Tibial artery (tissue), 4 donors: Measurements from ENCODE around the gene TTLL8.
"Not testable (repeated sequence)": the region's sequence is repeated elsewhere in the genome, so short reads cannot be mapped to it uniquely, and the experiment has no call there.

Experiments
- DNase-seq, 2 donors: peaks; one replicate each; pipeline ENCODE4 v3.0.0-alpha.2; 2019
- H3K27ac ChIP-seq, 2 donors: fragments of 200-600 bp; sonication (generic) in 1 of 2; 1 replicate in 1 of 2; 2 replicates in 1 of 2; pipeline ENCODE4 v1.5.1; 2018 to 2019; ENCODE audit warnings: mild to moderate bottlenecking in 1 of 2
- H3K27me3 ChIP-seq, 2 donors: fragments of 200-600 bp; sonication (generic) in 1 of 2; one replicate each; pipeline versions ENCODE4 v1.5.1 to v1.6.0; 2016 to 2019
- H3K36me3 ChIP-seq, 3 donors: fragments of 200-600 bp; sonication (generic) in 2 of 3; one replicate each; pipeline ENCODE4 v1.5.1; 2016 to 2019; ENCODE audit warnings: mild to moderate bottlenecking in 2 of 3
- H3K4me1 ChIP-seq, 4 donors: fragments of 200-600 bp; sonication (generic) in 2 of 4; 1 replicate in 3 of 4; 2 replicates in 1 of 4; pipeline ENCODE4 v1.5.1; 2016 to 2019
- H3K4me3 ChIP-seq, 2 donors: fragments of 200-600 bp; sonication (generic) in 1 of 2; 1 replicate in 1 of 2; 2 replicates in 1 of 2; pipeline ENCODE4 v1.5.1; 2018 to 2019; ENCODE audit warnings: mild to moderate bottlenecking in 2 of 2
- H3K9me3 ChIP-seq, 3 donors: fragments of 200-600 bp; sonication (generic) in 1 of 3; one replicate each; pipeline ENCODE4 v1.5.1; 2016 to 2019
- intact Hi-C: fragments of 100-400 bp; cut with DNase I; formaldehyde crosslinking; loops from one replicate; pipeline ENCODE4 v1.15.0; 2023; ENCODE audit warnings: low total_unique reads
- TF ChIP-seq, protein P1 (sequence below), 2 experiments: fragments of 200-600 bp in 1 of 2; fragments of 450-650 bp in 1 of 2; IDR thresholded peaks; one replicate each; pipeline ENCODE4 v1.5.1; 2017 to 2019; ENCODE audit warnings: antibody characterized with exemption in 2 of 2, mild to moderate bottlenecking in 1 of 2, moderate library complexity in 1 of 2

The TTLL8 gene

DNA sequence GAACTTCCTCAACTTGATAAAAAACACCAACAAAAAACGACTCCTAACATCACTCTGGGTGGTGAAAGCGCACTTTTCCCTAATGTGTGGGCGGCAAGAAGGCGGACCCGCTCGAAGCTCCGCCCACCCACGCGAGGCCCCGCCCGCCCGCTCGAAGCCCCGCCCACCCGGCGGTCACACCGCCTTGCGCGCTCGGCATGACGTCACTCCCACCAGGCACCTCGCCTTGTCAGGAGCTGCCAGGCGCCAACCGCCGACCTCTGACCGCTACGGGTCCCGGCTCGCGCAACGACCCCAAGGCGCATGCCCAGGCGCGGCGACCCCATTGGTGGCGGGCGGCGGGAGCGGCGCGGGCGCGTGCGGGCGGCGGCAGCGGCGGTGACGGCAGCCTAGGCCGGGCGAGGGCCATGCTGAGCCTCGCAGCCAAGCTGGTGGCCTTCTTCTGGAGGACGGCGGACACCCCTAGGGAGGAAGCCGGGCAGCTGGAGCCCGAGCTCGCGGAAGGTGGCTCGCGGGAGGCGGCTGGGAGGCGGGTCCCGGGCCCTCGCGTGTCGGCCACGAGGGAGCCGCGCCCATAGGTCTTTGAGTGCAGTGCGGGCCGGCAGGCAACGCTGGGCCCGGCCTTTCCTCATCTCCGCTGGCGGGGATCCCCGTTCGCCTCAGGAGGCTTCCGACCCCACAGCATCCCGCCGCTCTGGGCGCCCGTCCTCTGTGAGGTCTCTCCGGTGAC is 31.7 kb upstream of the TTLL8 start, which contains the start of gene MOV10L1:
MOV10L1 (plus strand) TSS at position 325 of the 730 bp plus-strand sequence; CDS start at position 408, 83 bp downstream.
- intact Hi-C loops: no loop called here
- Histone ChIP-seq H3K27ac (no peak within 1 kb of the TSS), H3K9me3 (peaks cover 0 to 10% (median 0%) of the 10 kb centered on the region in 3 donors), H3K27me3 (peaks cover 0 to 38% of the 10 kb centered on the region in 2 donors), H3K4me3 (no peak within 1 kb of the TSS), H3K36me3 (no peaks in the 10 kb centered on the region), H3K4me1 (peaks cover 0 to 3% (median 0%) of the 10 kb centered on the region in 4 donors)
- no peak for DNase-seq
- TF ChIP-seq, protein P1, sequence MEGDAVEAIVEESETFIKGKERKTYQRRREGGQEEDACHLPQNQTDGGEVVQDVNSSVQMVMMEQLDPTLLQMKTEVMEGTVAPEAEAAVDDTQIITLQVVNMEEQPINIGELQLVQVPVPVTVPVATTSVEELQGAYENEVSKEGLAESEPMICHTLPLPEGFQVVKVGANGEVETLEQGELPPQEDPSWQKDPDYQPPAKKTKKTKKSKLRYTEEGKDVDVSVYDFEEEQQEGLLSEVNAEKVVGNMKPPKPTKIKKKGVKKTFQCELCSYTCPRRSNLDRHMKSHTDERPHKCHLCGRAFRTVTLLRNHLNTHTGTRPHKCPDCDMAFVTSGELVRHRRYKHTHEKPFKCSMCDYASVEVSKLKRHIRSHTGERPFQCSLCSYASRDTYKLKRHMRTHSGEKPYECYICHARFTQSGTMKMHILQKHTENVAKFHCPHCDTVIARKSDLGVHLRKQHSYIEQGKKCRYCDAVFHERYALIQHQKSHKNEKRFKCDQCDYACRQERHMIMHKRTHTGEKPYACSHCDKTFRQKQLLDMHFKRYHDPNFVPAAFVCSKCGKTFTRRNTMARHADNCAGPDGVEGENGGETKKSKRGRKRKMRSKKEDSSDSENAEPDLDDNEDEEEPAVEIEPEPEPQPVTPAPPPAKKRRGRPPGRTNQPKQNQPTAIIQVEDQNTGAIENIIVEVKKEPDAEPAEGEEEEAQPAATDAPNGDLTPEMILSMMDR (IDR thresholded peaks at IDR 0.05): no peak

DNA sequence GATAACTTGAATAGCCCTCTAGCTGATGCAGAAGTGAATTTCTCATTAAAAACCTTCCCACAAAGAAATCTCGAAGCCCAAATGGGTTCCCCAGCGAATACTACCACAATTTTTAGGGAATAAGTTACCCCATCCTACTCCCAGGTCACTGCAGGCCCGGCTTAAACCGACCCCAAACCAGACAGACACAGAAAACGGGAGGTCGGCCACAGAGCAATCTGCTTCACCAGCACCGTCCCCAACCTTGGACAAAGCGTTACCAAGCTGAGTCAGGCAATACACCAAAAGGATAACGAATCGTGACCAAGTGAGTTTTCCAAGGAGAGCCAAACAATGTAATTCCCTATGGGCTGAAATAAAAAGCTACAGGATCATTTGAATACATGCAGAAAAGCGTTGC is 31.1 kb upstream of the TTLL8 start:
- intact Hi-C loops: no loop called here
- Histone ChIP-seq H3K27ac (no peak overlapping the region), H3K27me3 (peaks cover 0 to 43% of the 10 kb centered on the region in 2 donors), H3K36me3 (no peaks in the 10 kb centered on the region), H3K9me3 (peaks cover 0 to 10% (median 0%) of the 10 kb centered on the region in 3 donors), H3K4me1 (peaks cover 0 to 3% (median 0%) of the 10 kb centered on the region in 4 donors), H3K4me3 (no peak overlapping the region)
- TF ChIP-seq, protein P1 (IDR thresholded peaks at IDR 0.05): no peak
- no peak for DNase-seq

DNA sequence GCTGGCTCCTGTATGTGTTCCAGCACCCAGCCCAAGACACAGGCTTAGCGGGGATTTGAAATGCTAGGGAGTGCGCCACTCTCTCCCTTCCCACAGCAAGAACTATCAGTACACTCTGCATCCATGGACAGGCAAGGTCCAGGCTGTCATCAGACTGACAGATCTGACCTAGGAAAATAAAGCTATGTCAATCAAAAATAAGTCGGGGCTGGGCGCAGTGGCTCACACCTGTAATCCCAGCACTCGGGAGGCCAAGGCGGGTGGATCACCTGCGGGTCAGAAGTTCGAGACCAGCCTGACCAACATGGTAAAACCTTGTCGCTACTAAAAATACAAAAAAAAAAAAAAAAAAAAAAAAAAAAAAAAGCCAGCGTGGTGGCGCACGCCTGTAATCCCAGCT is 30.0 kb upstream of the TTLL8 start:
- TF ChIP-seq, protein P1 (IDR thresholded peaks at IDR 0.05): no peak
- Histone ChIP-seq H3K36me3 (no peaks in the 10 kb centered on the region), H3K4me3 (no peak overlapping the region), H3K4me1 (peaks cover 0 to 3% (median 0%) of the 10 kb centered on the region in 4 donors), H3K9me3 (peaks cover 0 to 10% (median 0%) of the 10 kb centered on the region in 3 donors), H3K27me3 (peaks cover 0 to 54% of the 10 kb centered on the region in 2 donors), H3K27ac (no peak overlapping the region)
- intact Hi-C loops: no loop called here
- DNase-seq: no peak

DNA sequence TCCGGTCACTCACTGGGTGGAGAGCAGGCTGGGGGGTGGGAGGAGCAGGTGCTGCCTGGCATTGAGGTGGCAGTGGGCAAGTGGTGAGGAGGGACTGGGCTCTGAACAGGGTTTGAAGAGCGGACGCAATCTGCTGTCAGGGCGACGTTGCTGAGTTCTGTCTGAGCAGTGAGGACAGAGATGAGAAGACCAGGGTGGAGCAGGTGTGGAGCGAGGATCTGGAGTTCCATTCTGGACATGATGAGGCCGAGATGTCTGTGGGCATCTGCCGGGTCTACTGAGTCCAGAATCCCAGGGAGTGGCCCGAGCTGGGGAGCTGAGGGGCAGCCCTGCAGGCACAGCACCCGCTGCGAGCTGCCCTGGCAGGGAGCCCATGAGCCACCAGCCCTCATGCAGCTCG is 29.5 kb upstream of the TTLL8 start:
- DNase-seq: no peak
- TF ChIP-seq, protein P1 (IDR thresholded peaks at IDR 0.05): no peak
- Histone ChIP-seq H3K4me3 (no peak overlapping the region), H3K36me3 (no peaks in the 10 kb centered on the region), H3K27ac (no peak overlapping the region), H3K27me3 (peaks cover 0 to 58% of the 10 kb centered on the region in 2 donors), H3K9me3 (peaks cover 0 to 10% (median 0%) of the 10 kb centered on the region in 3 donors), H3K4me1 (peaks cover 0 to 3% (median 0%) of the 10 kb centered on the region in 4 donors)
- intact Hi-C loops: no loop called here

DNA sequence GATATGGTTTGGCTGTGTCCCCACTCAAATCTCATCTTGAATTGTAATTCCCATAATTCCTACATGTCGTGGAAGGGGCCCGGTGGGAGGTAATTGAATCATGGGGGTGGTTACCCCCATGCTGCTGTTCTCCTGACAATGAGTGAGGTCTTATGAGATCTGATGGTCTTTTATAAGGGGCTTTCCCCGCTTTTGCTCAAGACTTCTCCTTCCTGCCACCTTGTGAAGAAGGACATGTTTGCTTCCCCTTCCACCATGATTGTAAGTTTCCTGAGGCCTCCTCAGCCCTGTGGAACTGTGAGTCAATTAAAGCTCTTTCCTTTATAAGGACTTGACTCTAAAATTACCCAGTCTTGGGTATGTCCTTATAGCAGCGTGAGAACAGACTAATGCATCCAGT is 28.9 kb upstream of the TTLL8 start:
- H3K9me3 ChIP-seq, H3K27ac ChIP-seq, H3K36me3 ChIP-seq, DNase-seq, H3K4me3 ChIP-seq, intact Hi-C loops, H3K4me1 ChIP-seq: not testable (repeated sequence)
- H3K27me3 ChIP-seq: peaks cover 0 to 62% of the 10 kb centered on the region in 2 donors

DNA sequence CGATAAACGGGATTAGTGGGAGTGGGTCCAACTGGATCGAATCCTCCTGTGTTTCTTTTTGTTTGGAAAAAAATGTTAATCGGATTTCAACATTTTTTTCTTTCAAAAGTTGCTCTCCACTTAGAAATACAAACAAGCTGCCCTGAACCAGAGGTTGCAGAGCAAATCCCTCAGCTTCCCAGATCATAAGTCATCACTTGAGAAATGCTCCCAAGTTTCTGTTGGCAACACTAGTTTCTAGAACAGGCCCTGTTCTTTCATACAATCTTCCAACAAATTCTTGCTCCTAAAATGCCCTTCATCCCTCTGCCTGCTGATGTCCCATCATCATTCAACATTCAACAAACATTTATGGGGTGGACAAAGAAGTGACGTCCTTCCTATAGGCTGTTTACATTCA is 28.4 kb upstream of the TTLL8 start:
- Histone ChIP-seq H3K9me3 (peaks cover 0 to 10% (median 0%) of the 10 kb centered on the region in 3 donors), H3K4me1 (peaks cover 0 to 3% (median 0%) of the 10 kb centered on the region in 4 donors), H3K27me3 (peaks cover 0 to 62% of the 10 kb centered on the region in 2 donors), H3K36me3 (no peaks in the 10 kb centered on the region), H3K4me3 (no peak overlapping the region), H3K27ac (no peak overlapping the region)
- intact Hi-C loops: no loop called here
- TF ChIP-seq, protein P1 (IDR thresholded peaks at IDR 0.05): no peak
- no peak for DNase-seq
